Caco-2 (cell line): ENCODE measurements around the gene PPRC1. TPM values are rescaled to one million over a fixed set of nuclear protein-coding genes. Genes with fewer than 3 reads are reported as not detected.

Experiments
- BruUV-seq: library from RNA; stranded (reverse); fragments of 400-500 nt; replicated peaks from 2 replicates; lab custom pipeline; 2021; lab: Mats Ljungman, UMichigan
- CTCF ChIA-PET: fragments of 300-600 bp; sonication (Branson Sonifier 250); formaldehyde crosslinking; loops from one replicate; lab custom pipeline; 2022; ENCODE audit warnings: antibody characterized with exemption; lab: Charles Lee
- POLR2A ChIA-PET: fragments of 300-600 bp; sonication (Branson Sonifier 250); formaldehyde crosslinking; loops from one replicate; lab custom pipeline; 2022; ENCODE audit warnings: antibody characterized with exemption; lab: Charles Lee
- DNase-seq, 2 experiments: peaks; one replicate each; pipeline versions ENCODE4 v3.0.0 to v3.0.0-alpha.2; 2020 to 2022
- H3K27me3 ChIP-seq: replicated peaks from 2 replicates; pipeline ENCODE4 v1.6.0; 2011; ENCODE audit warnings: low read length; ENCODE audit not compliant: control insufficient read depth, insufficient read depth
- H3K36me3 ChIP-seq: 2 replicates; pipeline ENCODE4 v1.5.1; 2011; ENCODE audit warnings: low read length; ENCODE audit not compliant: control insufficient read depth, insufficient read depth
- H3K4me1 ChIP-seq: fragments of 250-450 bp; sonication (Bioruptor Pico); 2 replicates; pipeline ENCODE4 v1.5.1; 2020; ENCODE audit warnings: mild to moderate bottlenecking
- H3K4me3 ChIP-seq: 2 replicates; pipeline ENCODE4 v1.5.1; 2011; ENCODE audit warnings: low read depth, mild to moderate bottlenecking, control low read depth, low read length
- H3K9me3 ChIP-seq: fragments of 250-450 bp; sonication (Bioruptor Pico); 2 replicates; pipeline ENCODE4 v1.5.1; 2020; ENCODE audit warnings: mild to moderate bottlenecking, moderate library complexity
- H3K27ac Mint-ChIP-seq: one replicate; pipeline ENCODE4 v1.8.0; 2022; ENCODE audit warnings: mixed read lengths; ENCODE audit not compliant: unreplicated experiment
- H3K27me3 Mint-ChIP-seq: one replicate; pipeline ENCODE4 v1.8.0; 2022; ENCODE audit warnings: mixed read lengths; ENCODE audit not compliant: insufficient read depth, unreplicated experiment
- H3K36me3 Mint-ChIP-seq: one replicate; pipeline ENCODE4 v1.8.0; 2022; ENCODE audit warnings: mild to moderate bottlenecking, mixed read lengths; ENCODE audit not compliant: insufficient read depth, unreplicated experiment
- H3K4me1 Mint-ChIP-seq: one replicate; pipeline ENCODE4 v1.8.0; 2022; ENCODE audit warnings: low read depth, mixed read lengths; ENCODE audit not compliant: unreplicated experiment
- H3K4me3 Mint-ChIP-seq: one replicate; pipeline ENCODE4 v1.8.0; 2022; ENCODE audit warnings: mild to moderate bottlenecking, moderate library complexity, mixed read lengths; ENCODE audit not compliant: unreplicated experiment
- H3K9me3 Mint-ChIP-seq: one replicate; pipeline ENCODE4 v1.8.0; 2022; ENCODE audit warnings: mixed read lengths; ENCODE audit not compliant: unreplicated experiment
- CTCF ChIP-seq, 2 experiments: fragments of 200-600 bp in 1 of 2; IDR thresholded peaks; 1 replicate in 1 of 2; 2 replicates in 1 of 2; pipeline versions ENCODE4 v1.5.1 to v1.8.0; 2011 to 2022; ENCODE audit warnings: antibody characterized with exemption in 1 of 2, control low read depth in 1 of 2, inconsistent platforms in 1 of 2, low read depth in 1 of 2, low read length in 1 of 2, mild to moderate bottlenecking in 1 of 2, moderate library complexity in 1 of 2; ENCODE audit not compliant: insufficient read depth in 1 of 2, severe bottlenecking in 1 of 2, unreplicated experiment in 1 of 2
- intact Hi-C: fragments of 100-400 bp; cut with micrococcal nuclease; formaldehyde crosslinking; loops from one replicate; pipeline ENCODE4 v1.10.0; 2022; ENCODE audit not compliant: unreplicated experiment
- total RNA-seq: library from RNA; stranded (reverse); gene quantifications from 2 replicates; pipeline ENCODE4 v1.2.3, GENCODE V29; 2022

Gene PPRC1
- total RNA-seq, 1 experiment from 2014 or later: 66.6 TPM

GRCh38 chr10:102195296-102195870 is 62.5 kb downstream of the PPRC1 start:
- H3K36me3 ChIP-seq: no peaks in the 10 kb centered on the region
- POLR2A ChIA-PET: no interaction called here
- H3K27ac Mint-ChIP-seq: no peak overlapping the region
- no peak for TF ChIP-seq CTCF (IDR thresholded peaks at IDR 0.05; ENCODE audit: insufficient read depth in 1 of 2, low read depth in 1 of 2, low read length in 1 of 2, severe bottlenecking in 1 of 2, unreplicated experiment in 1 of 2)
- H3K9me3 Mint-ChIP-seq: peaks cover 33% of the 10 kb centered on the region
- CTCF ChIA-PET: no interaction called here
- BruUV-seq: no TSS peak
- no peak for DNase-seq
- H3K36me3 Mint-ChIP-seq: no peaks in the 10 kb centered on the region
- H3K4me3 ChIP-seq: no peak overlapping the region
- no peaks in the 10 kb centered on the region for H3K27me3 Mint-ChIP-seq
- intact Hi-C loops: no loop called here
- H3K4me1 ChIP-seq: no peaks in the 10 kb centered on the region
- H3K9me3 ChIP-seq: peaks cover 20% of the 10 kb centered on the region
- no peaks in the 10 kb centered on the region for H3K4me1 Mint-ChIP-seq
- no peaks in the 10 kb centered on the region for H3K27me3 ChIP-seq
- no peak overlapping the region for H3K4me3 Mint-ChIP-seq

GRCh38 chr10:102196893-102197292 is 64.1 kb downstream of the PPRC1 start:
- Mint-ChIP-seq H3K4me3 (no peak overlapping the region), H3K4me1 (no peaks in the 10 kb centered on the region), H3K9me3 (peaks cover 34% of the 10 kb centered on the region), H3K36me3 (no peaks in the 10 kb centered on the region), H3K27ac (no peak overlapping the region), H3K27me3 (no peaks in the 10 kb centered on the region)
- POLR2A ChIA-PET: no interaction called here
- intact Hi-C loops: no loop called here
- CTCF ChIA-PET: no interaction called here
- Histone ChIP-seq H3K4me1 (no peaks in the 10 kb centered on the region), H3K9me3 (peaks cover 23% of the 10 kb centered on the region), H3K36me3 (no peaks in the 10 kb centered on the region), H3K27me3 (no peaks in the 10 kb centered on the region), H3K4me3 (no peak overlapping the region)
- DNase-seq: no peak
- no TSS peak for BruUV-seq
- TF ChIP-seq CTCF (IDR thresholded peaks at IDR 0.05; ENCODE audit: insufficient read depth in 1 of 2, low read depth in 1 of 2, low read length in 1 of 2, severe bottlenecking in 1 of 2, unreplicated experiment in 1 of 2): no peak

- no peak overlapping the region for H3K4me3 ChIP-seq
- Mint-ChIP-seq H3K36me3 (no peaks in the 10 kb centered on the region), H3K27me3 (no peaks in the 10 kb centered on the region), H3K4me3 (no peak overlapping the region), H3K9me3 (peaks cover 34% of the 10 kb centered on the region), H3K27ac (no peak overlapping the region), H3K4me1 (no peaks in the 10 kb centered on the region)
- H3K27me3 ChIP-seq: no peaks in the 10 kb centered on the region
- TF ChIP-seq CTCF (IDR thresholded peaks at IDR 0.05; ENCODE audit: insufficient read depth in 1 of 2, low read depth in 1 of 2, low read length in 1 of 2, severe bottlenecking in 1 of 2, unreplicated experiment in 1 of 2): no peak
- no peaks in the 10 kb centered on the region for H3K36me3 ChIP-seq
- DNase-seq: no peak
- peaks cover 18% of the 10 kb centered on the region; the same call in 1 of the 2 replicates for H3K9me3 ChIP-seq
- intact Hi-C loops: no loop called here
- ChIA-PET CTCF (no interaction called here), POLR2A (no interaction called here)
- BruUV-seq: no TSS peak
- no peaks in the 10 kb centered on the region for H3K4me1 ChIP-seq
These were observed 65.2 kb downstream of the PPRC1 start for GRCh38 chr10:102198027-102198426.

Other genes starting within 250 kb of the PPRC1 start
- gene ARMH3, start 76.9 kb upstream of the PPRC1 start, total RNA-seq: 17.4 and 20.0 TPM in 2 replicates
- 18.1 and 19.5 TPM in 2 replicates for gene HPS6, start 67.7 kb upstream of the PPRC1 start, total RNA-seq
- gene LDB1, start 12.7 kb upstream of the PPRC1 start, total RNA-seq: 52.3 and 52.4 TPM in 2 replicates
- gene NOLC1, start 19.3 kb downstream of the PPRC1 start, total RNA-seq: 137 and 147 TPM in 2 replicates
- 1.4 and 2.2 TPM in 2 replicates for gene ELOVL3, start 93.3 kb downstream of the PPRC1 start, total RNA-seq
- gene PITX3, start 108.5 kb downstream of the PPRC1 start, total RNA-seq: not detected in 2 replicates
- 69.1 and 69.8 TPM in 2 replicates for gene GBF1, start 112.5 kb downstream of the PPRC1 start, total RNA-seq